HG03135 (cell line): ENCODE data around the gene ENTHD1.

Experiments used
- ATAC-seq: cut with Tn5 transposase; IDR thresholded peaks from one replicate; pipeline ENCODE4 v1.9.1; 2021; ENCODE audit warnings: mild to moderate bottlenecking, moderate library complexity; ENCODE audit not compliant: unreplicated experiment

Gene ENTHD1

DNA sequence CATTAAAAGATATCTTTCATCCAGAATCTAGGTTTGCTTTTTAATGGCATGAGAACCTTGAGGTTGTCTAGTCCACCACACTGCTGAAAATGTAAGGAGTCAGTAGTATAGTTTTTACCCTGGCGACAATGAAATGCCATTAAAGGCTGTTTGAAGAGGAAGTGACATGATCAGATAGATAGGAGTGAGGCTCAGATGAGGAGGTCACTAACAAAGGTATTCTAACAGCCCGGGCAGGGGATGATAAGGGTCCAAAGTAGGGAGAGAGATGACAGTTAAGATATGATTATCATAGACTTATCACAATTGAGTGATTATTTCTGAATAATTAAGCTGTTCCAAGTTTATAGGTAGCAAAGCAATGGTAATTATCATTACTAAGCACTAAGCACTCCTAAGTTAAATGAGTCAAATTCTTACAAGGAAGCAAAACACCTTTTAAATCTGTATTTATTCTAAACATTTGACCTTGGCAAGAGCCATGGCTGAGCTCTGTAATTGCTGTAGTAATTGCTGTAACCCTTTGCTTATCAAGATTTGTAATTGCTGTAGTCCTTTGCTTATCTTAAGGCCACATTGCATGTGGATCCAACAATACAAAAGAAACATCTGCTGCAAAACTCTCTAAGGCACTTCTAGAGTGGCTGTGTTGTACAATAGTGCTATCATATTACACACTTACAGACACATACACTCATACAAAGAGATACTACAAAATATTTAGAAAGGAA is 92.6 kb downstream of the ENTHD1 start:
- ATAC-seq: no peak

DNA sequence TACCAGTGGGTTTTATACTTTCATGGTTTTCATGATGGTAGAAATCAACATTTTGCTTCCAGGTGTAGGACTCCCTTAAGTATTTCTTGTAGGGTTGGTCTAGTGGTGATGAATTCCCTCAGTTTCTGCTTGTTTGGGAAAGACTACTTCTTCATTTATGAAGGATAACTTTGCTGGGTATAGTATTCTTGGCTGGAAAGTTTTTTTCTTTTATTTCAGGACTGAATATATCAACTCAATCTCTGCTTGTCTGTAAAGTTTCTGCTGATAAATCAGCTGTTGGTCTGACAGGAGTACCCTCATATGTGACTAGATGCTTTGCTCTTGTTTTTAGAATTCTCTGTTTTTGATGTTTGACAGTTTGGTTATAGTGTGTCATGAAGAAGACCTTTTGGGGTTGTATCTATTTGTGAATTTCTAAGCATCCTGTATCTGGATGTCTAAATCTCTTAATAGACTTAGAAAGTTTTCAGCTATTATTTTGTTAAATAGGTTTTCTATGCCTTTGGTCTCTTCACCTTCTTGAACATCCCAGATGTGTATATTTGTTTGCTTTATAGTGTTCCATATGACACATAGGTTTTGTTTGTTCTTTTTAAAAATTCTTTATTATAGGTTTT is 95.9 kb downstream of the ENTHD1 start:
- no peak for ATAC-seq

- no peak for ATAC-seq
These were observed 103.8 kb downstream of the ENTHD1 start for GRCh38 chr22:39789788-39790187.

DNA sequence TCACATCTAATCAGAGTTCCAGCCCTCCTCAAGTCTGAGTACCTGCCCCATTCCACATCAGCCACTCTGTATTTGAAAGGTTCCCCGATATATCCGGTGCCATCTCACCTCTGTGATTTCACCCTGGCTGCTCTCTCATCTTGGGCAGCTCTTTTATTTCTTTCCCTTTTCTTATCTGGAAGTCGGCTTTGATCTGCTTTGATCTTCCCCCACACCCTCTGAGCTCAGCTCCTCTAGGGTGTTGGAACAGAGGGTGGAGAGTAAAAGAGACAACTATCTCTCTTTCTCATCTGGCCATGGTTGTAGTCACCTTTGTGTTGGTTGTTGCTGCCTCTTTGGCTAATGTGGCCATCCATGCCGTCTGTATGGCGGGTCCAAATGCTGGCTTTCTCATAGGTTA is 108.3 kb downstream of the ENTHD1 start:
- no peak for ATAC-seq

GRCh38 chr22:39777716-39778454 is 115.7 kb downstream of the ENTHD1 start:
- ATAC-seq: no peak

DNA sequence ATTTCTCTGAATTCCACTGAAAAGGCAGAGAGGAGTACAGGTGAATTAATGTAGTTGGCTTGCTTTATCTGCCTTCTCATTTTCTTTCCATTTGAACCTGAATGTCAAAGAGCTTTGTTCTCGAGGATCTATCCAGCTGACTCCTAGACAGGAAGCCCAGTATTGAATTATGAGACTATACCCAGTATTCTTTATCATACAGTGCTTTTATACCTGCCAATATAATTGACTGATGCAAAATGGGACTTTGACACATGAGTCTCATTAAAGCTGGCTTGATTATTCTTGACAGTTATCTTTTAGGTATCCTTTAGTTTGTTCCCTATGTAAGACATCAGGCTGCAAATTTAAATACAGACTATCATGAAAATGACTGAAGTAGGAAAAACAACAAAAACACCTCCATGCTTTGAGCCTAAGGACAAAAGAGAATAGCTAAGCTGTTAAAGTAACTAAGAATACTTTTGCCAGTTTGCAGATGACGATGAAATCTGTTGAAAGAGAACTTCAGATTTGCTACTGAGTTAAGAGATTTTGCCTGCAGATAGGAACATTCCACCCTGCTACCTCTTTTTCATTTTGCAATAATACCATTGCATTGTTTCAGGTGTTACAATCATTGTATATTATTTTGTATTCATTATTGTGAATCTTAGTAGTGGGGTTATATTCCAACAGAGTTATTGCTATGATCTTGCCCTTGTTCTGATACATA is 117.1 kb downstream of the ENTHD1 start:
- no peak for ATAC-seq

GRCh38 chr22:39773976-39774539 is 119.5 kb downstream of the ENTHD1 start:
- ATAC-seq: peak; percentile 66

DNA sequence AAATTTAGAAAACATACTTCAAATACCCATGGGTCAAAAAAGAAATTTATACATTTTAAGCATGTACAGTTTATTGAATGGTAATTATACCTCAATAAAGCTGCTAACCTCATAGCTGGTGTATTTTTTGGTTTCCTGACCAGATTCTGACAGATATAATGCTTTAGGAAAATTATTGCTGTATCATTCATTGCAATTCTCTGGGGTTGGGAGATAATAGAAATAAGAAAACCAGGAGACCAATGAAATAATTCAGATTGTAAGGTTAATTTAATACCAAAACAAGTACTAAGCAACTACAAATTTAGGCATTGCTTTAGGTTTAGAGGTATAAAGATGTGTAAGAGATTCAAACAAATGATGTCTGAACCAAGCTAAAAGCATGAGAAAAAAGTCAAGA is 120.1 kb downstream of the ENTHD1 start:
- no peak for ATAC-seq

GRCh38 chr22:39771486-39771885 is 122.1 kb downstream of the ENTHD1 start:
- ATAC-seq: no peak

- ATAC-seq: no peak
These were observed 127.9 kb downstream of the ENTHD1 start for GRCh38 chr22:39765661-39766060.

DNA sequence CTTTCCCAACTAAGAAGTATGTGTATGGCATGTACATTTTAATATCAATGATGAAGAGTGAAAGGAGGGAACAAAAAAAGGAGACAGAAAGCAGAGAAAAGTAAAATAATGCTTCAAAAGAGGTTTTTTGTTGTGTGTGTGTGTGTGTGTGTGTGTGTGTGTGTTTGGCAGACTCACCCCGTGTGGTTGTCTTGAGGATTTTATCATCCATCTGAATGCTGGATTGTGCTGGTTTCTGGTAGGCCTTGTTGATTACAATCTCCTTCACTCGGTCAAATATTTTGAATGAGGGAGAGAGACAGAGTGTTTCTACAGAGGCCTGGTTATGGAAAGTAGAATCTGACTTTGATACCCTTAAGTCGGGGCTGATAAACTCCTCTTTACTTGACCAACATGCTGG is 128.5 kb downstream of the ENTHD1 start:
- ATAC-seq: no peak

GRCh38 chr22:39763276-39763675 is 130.3 kb downstream of the ENTHD1 start:
- ATAC-seq: no peak

DNA sequence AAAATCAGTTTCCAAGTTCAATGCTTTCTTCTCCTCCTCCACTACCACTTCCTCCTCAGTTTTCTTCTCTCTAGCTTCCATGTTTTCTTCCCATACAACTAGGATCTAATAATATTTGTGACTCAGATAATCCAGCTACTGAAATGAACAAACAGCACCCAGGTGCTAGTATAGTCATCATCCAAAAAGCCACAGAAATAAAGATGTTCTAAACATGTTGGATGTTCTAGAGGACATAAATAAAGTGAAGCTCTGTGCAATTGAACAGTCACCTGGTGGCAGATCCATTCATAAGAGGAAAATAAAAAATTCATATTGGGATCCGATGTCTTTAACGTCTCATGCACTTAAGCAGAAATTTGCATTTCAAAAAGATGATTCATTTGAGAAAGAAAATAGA is 142.8 kb downstream of the ENTHD1 start:
- no peak for ATAC-seq

GRCh38 chr22:39748877-39749276 is 144.7 kb downstream of the ENTHD1 start:
- no peak for ATAC-seq

DNA sequence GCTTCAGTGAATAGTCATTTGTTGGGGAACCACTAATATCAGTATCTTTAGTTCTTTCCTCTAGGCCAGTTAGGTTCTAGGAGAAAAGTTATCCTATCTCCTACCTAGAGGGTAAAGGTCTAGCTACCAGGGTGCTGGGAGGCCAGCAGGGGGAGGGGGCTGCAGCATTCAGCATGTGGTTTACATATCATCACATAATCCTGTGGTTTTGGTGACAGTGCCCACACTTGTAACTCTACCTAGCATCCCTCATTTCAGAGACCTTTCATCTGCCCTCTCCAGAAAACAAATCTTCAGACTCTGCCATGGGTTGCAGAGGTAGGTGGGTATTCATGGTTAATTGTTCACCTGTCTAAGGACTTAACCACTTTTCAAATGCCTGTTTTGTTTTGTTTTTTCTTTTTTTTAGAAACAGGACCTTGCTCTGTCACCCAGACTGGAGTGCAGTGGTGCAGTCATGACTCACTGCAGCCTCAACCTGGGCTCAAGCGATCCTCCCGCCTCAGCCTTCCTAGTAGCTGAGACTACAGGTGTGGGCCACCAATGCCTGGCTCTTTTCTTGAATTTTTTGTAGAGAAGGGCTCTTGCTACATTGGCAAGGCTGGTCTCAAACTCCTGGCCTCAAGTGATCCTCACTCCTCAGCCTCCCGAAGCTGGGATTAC is 146.8 kb downstream of the ENTHD1 start:
- ATAC-seq: no peak

DNA sequence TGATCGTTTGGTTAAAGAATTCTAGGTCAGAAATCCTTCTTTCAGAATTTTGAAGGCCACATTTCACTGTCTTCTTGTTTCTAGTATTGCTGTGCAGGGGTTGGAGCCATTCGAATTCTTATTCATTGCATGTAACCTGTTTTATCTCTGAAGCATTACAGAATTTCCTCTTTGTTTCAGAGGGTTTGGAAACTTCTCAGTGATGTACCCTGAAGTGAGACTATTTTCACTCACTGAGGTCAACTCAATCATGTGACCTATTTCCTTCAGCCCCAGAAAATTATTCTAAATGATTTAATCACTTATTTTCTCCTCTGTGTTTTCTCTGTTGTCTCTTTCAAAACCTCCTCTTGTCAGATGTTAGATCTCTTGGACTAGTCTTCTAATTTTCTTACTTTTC is 147.8 kb downstream of the ENTHD1 start:
- no peak for ATAC-seq

DNA sequence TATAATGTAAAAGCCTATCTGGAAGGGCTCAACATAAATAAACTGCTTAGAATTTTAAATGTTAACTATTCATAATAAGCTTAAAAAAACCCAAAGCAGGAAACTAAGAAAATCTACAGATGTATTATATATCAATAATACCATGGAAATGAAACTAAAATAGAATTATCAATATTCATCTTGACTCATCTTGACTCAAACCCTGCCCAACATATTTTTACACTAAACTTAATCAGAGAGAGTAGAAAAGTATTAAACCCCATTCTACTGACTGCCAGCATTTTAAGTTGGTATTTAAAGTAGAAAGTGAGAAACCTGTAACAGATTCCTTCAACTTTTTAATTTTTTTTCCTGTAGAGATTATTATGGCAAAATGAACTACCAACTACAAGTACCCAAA is 149.2 kb downstream of the ENTHD1 start:
- ATAC-seq: no peak

DNA sequence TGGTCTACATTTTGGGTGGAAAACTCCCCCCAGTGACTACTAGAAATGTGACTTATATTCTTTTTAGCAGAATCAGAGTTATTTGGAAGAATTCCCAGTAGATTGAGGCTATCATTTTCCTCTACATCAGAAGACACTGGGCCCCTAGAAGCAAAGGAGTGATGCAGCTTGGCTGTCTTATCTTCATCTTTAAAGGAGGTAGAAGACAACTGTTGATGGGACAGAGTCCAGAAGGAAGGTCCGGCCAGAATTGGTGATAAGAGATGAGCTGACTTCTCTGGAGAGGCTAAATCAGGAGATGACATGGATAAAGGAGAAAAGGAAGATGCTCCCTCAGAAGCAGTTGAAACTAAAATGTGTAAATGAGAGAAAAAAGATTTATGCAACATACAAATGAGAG is 149.6 kb downstream of the ENTHD1 start:
- no peak for ATAC-seq

- ATAC-seq: no peak
These were observed 154.1 kb downstream of the ENTHD1 start for GRCh38 chr22:39739338-39740027.

DNA sequence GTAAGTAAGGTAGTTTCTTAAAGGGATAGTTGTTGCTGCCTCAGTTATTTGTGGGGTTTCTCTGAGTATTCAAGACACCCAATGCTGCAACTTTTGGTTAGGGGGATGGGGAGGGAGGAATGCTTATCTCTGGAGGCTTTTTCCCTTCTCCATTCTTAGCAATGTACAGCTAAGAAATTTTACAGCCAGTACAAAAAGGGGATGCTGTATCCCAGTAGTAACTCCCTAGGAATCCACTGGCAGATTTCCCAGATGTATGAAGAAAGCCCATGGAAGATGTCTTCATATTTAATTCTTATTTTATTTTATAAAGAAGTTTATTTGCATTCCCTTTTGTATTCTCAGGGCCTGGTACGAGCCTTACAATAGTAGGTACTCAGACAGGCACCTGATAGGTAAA is 154.8 kb downstream of the ENTHD1 start:
- no peak for ATAC-seq
